Mucosa of descending colon (tissue), 3 donors: Measurements from ENCODE around the gene HDGF. TPM values are rescaled to one million over a fixed set of nuclear protein-coding genes. Genes with fewer than 3 reads are reported as not detected.

Experiments used
- ATAC-seq: fragments of 200-7000 bp; cut with Tn5 transposase; one replicate; pipeline ENCODE4 v1.9.1; 2020; ENCODE audit warnings: mild to moderate bottlenecking, moderate library complexity
- DNase-seq, 3 donors: peaks; one replicate each; pipeline ENCODE4 v3.0.0-alpha.2; 2020
- H3K36me3 ChIP-seq: fragments of 200-600 bp; one replicate; pipeline ENCODE4 v1.8.0; 2021; ENCODE audit warnings: low read depth, mild to moderate bottlenecking
- H3K4me1 ChIP-seq: fragments of 200-600 bp; one replicate; pipeline ENCODE4 v1.8.0; 2021; ENCODE audit warnings: low read depth, mild to moderate bottlenecking
- H3K4me3 ChIP-seq: fragments of 200-600 bp; one replicate; pipeline ENCODE4 v1.8.0; 2021; ENCODE audit warnings: mild to moderate bottlenecking
- H3K9me3 ChIP-seq: fragments of 200-600 bp; one replicate; pipeline ENCODE4 v1.8.0; 2021; ENCODE audit warnings: mild to moderate bottlenecking
- CTCF ChIP-seq: fragments of 200-600 bp; IDR thresholded peaks from one replicate; pipeline ENCODE4 v1.8.0; 2022; ENCODE audit warnings: antibody characterized with exemption, mild to moderate bottlenecking
- intact Hi-C, 2 donors: fragments of 100-400 bp; cut with DNase I in 1 of 2; cut with micrococcal nuclease in 1 of 2; formaldehyde crosslinking; loops; one replicate each; pipeline versions ENCODE4 v1.11.0 to v1.11.1; 2022; cut with DNase I, micrococcal nuclease
- long read RNA-seq, 2 donors: library from polyadenylated mRNA; unstranded; transcript quantifications; one replicate each; pipeline ENCODE4 v2.0.0, GENCODE V29; 2019 to 2021
- total RNA-seq, 3 donors: library from RNA; stranded (reverse); fragmentation: NEBNext Ultra II Directional in 2 of 3; extraction: Animal tissue kit (Norgen Biotek cat#: 25700) in 2 of 3; gene quantifications; one replicate each; pipeline versions ENCODE4 v1.2.1 to v1.2.4, GENCODE V29; 2021 to 2023
- donor health status: DM: no; HTN: no; CAD: no; lungs with moderate emphysema.
- donor health status: DM: no; HTN: no; CAD: no.
- donor health status: DM: no; HTN: yes; CAD: no.

HDGF gene
- total RNA-seq: 100 to 1,000 TPM; 196 to 264 (median 221) TPM
- long read RNA-seq, donor 1, transcript HDGF-201 (6 exons, 2,380 nt): major isoform, 257 of 342 reads
- long read RNA-seq, donor 1, partial matches to known transcripts: 59 of 342 reads
- long read RNA-seq, donor 1, other reads (novel, unspliced or antisense): 21 of 342 reads
- long read RNA-seq, donor 2, transcript HDGF-202 (6 exons, 960 nt): major isoform, 7 of 22 reads
- long read RNA-seq, donor 2, partial matches to known transcripts: 9 of 22 reads
- long read RNA-seq, donor 2, other reads (novel, unspliced or antisense): 2 of 22 reads

- no peak for TF ChIP-seq CTCF
- intact Hi-C loops: no loop called here
- ATAC-seq (no peak), DNase-seq (no peak)
- Histone ChIP-seq H3K4me1 (peaks cover 42% of the 10 kb centered on the region), H3K4me3 (peak within 1 kb of the TSS; percentile 97), H3K9me3 (no peaks in the 10 kb centered on the region), H3K36me3 (no peaks in the 10 kb centered on the region)
Measured at GRCh38 chr1:156751451-156751756, at the start of gene HDGF. HDGF (minus strand) TSS chr1:156751675; CDS start chr1:156751429, 246 bp downstream.

GRCh38 chr1:156797212-156797871 is 45.9 kb upstream of the HDGF start:
- peak in 1 of 3 donors; percentile 74 for DNase-seq
- peaks cover 5% of the 10 kb centered on the region for H3K36me3 ChIP-seq
- intact Hi-C loops: loop anchor here in 1 of 2 donors (5.0 kb wide), 1 partner anchor 65 kb away; the partner anchor contains the start of gene NTRK1

GRCh38 chr1:156796340-156797097 is 45.0 kb upstream of the HDGF start:
- no peak for DNase-seq
- Histone ChIP-seq H3K4me1 (no peaks in the 10 kb centered on the region), H3K9me3 (no peaks in the 10 kb centered on the region), H3K4me3 (no peak overlapping the region), H3K36me3 (peaks cover 5% of the 10 kb centered on the region)
- no peak for TF ChIP-seq CTCF
- intact Hi-C loops: loop anchor here in 1 of 2 donors (5.0 kb wide), 1 partner anchor 66 kb away; the partner anchor contains the start of gene NTRK1
- peak; percentile 19 for ATAC-seq

More at GRCh38 chr1:156797212-156797871, 45.9 kb upstream of the HDGF start:
- peak; percentile 80 for ATAC-seq
- no peak overlapping the region for H3K4me3 ChIP-seq
- no peaks in the 10 kb centered on the region for H3K9me3 ChIP-seq
- no peaks in the 10 kb centered on the region for H3K4me1 ChIP-seq
- TF ChIP-seq CTCF: peak; percentile 42

- H3K9me3 ChIP-seq: no peaks in the 10 kb centered on the region
- ATAC-seq (no peak), DNase-seq (no peak)
- H3K36me3 ChIP-seq: peaks cover 5% of the 10 kb centered on the region
- H3K4me1 ChIP-seq: no peaks in the 10 kb centered on the region
- no peak for TF ChIP-seq CTCF
- intact Hi-C loops: loop anchor here in 1 of 2 donors (5.0 kb wide), 1 partner anchor 67 kb away; the partner anchor contains the start of gene NTRK1
- H3K4me3 ChIP-seq: no peak overlapping the region
Measured at GRCh38 chr1:156795787-156796186, 44.3 kb upstream of the HDGF start.

GRCh38 chr1:156795374-156795733 is 43.9 kb upstream of the HDGF start:
- intact Hi-C loops: loop anchor here in 1 of 2 donors (5.0 kb wide), 1 partner anchor 67 kb away; the partner anchor contains the start of gene NTRK1
- ATAC-seq: no peak

More at GRCh38 chr1:156795374-156795733, 43.9 kb upstream of the HDGF start:
- Histone ChIP-seq H3K9me3 (no peaks in the 10 kb centered on the region), H3K36me3 (peaks cover 2% of the 10 kb centered on the region), H3K4me1 (no peaks in the 10 kb centered on the region), H3K4me3 (no peak overlapping the region)
- no peak for TF ChIP-seq CTCF
- DNase-seq: no peak
